Stimulated activated memory B cell treated with anti-CD40 and anti-IgM and Interleukin-4, amounts not matched to agents 10 μg/mL and 1 μg/mL and 100 μg/mL, for 72 hours (primary cell): Measurements from ENCODE around the gene EDEM3.

Experiments used
- ATAC-seq: fragments of 150-1000 bp; cut with Tn5 transposase; 2 replicates; pipeline ENCODE4 v1.10.0; 2021
- H3K27ac Mint-ChIP-seq: one replicate; pipeline ENCODE4 v1.8.0; 2022; ENCODE audit warnings: mild to moderate bottlenecking, mixed read lengths
- H3K27me3 Mint-ChIP-seq: one replicate; pipeline ENCODE4 v1.8.0; 2022; ENCODE audit warnings: mixed read lengths
- H3K36me3 Mint-ChIP-seq: one replicate; pipeline ENCODE4 v1.8.0; 2022; ENCODE audit warnings: mixed read lengths
- H3K4me1 Mint-ChIP-seq: one replicate; pipeline ENCODE4 v1.8.0; 2022; ENCODE audit warnings: mixed read lengths
- H3K4me3 Mint-ChIP-seq: one replicate; pipeline ENCODE4 v1.8.0; 2022; ENCODE audit warnings: mild to moderate bottlenecking, moderate library complexity, mixed read lengths
- H3K9me3 Mint-ChIP-seq: one replicate; pipeline ENCODE4 v1.8.0; 2022; ENCODE audit warnings: mixed read lengths

Gene EDEM3

GRCh38 chr1:184755226-184756065 lies 788 bp upstream of the EDEM3 start:
- peak overlapping the region; percentile 82 for H3K27ac Mint-ChIP-seq
- H3K4me1 Mint-ChIP-seq, result peaks cover 26% of the 10 kb centered on the region
- ATAC-seq, result peak; percentile 0
- peak overlapping the region; percentile 96 for H3K4me3 Mint-ChIP-seq
- no peaks in the 10 kb centered on the region for H3K36me3 Mint-ChIP-seq
- peaks cover 9% of the 10 kb centered on the region for H3K27me3 Mint-ChIP-seq
- no peaks in the 10 kb centered on the region for H3K9me3 Mint-ChIP-seq

DNA sequence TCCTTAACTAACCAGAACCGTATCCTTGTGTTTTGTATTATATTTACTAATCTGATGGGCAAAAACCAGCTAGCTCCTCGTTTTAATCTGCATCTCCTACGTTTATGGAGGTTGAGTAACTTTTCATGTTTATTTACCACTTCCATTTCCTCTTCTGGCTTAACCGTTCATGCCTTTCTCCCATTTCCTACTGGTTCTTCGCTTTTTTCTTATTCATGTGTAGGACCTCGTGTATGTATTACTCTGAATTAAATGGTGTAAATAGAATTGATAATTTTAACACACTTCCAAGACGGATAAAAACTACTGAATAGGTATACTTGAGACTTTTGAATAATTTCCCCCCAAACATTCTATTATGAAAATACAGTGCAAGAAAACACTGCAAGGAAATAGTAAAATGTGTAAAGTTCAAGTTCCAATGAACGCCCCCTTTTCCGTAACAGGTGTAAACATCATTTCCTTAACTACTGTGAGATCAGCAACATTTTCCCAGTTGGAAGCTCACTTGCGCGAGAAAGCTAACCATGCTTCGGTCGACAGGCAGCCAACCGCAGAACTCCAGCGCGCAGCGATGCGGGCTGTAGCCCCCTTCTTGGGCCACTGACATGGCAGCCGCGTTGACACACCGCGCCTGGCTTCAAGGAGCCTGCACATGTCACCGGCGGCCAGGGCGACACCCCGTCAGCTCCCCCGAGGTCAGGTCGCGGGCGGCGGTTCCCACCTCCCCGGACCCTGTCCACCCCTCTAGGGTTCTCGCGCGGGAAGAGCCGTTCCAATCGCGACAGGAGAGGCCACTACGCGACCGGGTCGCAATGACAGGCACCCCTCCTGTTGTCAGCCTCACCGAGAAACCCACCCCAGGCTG lies 816 bp downstream of the EDEM3 start:
- Mint-ChIP-seq H3K4me1 (peaks cover 26% of the 10 kb centered on the region), H3K36me3 (no peaks in the 10 kb centered on the region), H3K9me3 (no peaks in the 10 kb centered on the region), H3K27ac (peak overlapping the region; percentile 82), H3K27me3 (peaks cover 9% of the 10 kb centered on the region), H3K4me3 (peak overlapping the region; percentile 96)
- peak; percentile 2 for ATAC-seq

DNA sequence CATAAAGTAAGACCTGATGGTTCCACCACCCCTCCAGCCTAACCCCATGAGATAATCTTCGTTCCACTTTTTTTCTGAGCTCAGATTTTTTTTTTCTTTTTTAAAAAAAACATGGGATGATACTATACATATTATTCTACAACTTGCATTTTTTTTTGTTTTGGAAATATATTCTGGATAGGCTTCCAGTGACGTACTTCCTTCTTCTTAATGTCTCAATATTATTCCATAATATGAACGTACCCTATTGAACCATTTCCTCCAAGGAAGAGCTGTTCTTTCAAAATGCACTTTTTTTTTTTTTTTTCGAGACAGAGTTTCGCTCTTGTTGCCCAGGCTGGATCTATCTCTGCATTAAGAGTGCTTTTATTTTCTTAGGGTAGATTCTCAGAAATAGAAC lies 1.5 kb downstream of the EDEM3 start:
- H3K4me1 Mint-ChIP-seq, result peaks cover 26% of the 10 kb centered on the region
- no peak for ATAC-seq
- no peak overlapping the region for H3K4me3 Mint-ChIP-seq
- H3K36me3 Mint-ChIP-seq, result no peaks in the 10 kb centered on the region
- no peaks in the 10 kb centered on the region for H3K9me3 Mint-ChIP-seq
- H3K27me3 Mint-ChIP-seq, result peaks cover 9% of the 10 kb centered on the region
- peak overlapping the region; percentile 82 for H3K27ac Mint-ChIP-seq

DNA sequence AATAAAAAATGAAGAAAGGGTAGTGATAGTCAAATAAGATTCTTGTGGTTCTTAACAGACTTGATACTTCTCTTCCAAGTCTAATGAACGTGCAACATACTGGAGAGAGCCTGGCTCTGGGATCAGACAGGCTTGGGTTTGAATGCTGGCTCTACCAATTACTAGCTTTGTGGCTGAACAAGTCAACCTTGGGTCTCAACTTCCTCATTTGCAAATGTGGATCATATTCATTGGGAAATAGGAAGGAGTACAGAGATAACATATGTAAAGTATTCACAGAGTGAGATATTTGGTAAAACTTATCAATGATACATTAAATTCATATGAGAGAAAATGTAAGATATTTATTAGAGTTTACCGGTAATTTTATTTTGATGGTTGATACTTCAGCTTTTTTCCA lies 2.0 kb downstream of the EDEM3 start:
- Mint-ChIP-seq H3K27ac (no peak overlapping the region), H3K4me3 (no peak overlapping the region), H3K4me1 (peaks cover 26% of the 10 kb centered on the region), H3K36me3 (no peaks in the 10 kb centered on the region), H3K27me3 (peaks cover 9% of the 10 kb centered on the region), H3K9me3 (no peaks in the 10 kb centered on the region)
- ATAC-seq, result no peak

- no peak for ATAC-seq
- H3K27ac Mint-ChIP-seq, result no peak overlapping the region
- peaks cover 9% of the 10 kb centered on the region for H3K4me1 Mint-ChIP-seq
- peaks cover 6% of the 10 kb centered on the region for H3K36me3 Mint-ChIP-seq
- no peak overlapping the region for H3K4me3 Mint-ChIP-seq
- no peaks in the 10 kb centered on the region for H3K9me3 Mint-ChIP-seq
- no peaks in the 10 kb centered on the region for H3K27me3 Mint-ChIP-seq
Measured at GRCh38 chr1:184748740-184749139, 5.9 kb downstream of the EDEM3 start.

GRCh38 chr1:184747089-184747955 lies 7.3 kb downstream of the EDEM3 start:
- Mint-ChIP-seq H3K36me3 (peaks cover 6% of the 10 kb centered on the region), H3K4me3 (no peak overlapping the region), H3K9me3 (no peaks in the 10 kb centered on the region), H3K27me3 (no peaks in the 10 kb centered on the region), H3K4me1 (no peaks in the 10 kb centered on the region), H3K27ac (no peak overlapping the region)
- no peak for ATAC-seq

DNA sequence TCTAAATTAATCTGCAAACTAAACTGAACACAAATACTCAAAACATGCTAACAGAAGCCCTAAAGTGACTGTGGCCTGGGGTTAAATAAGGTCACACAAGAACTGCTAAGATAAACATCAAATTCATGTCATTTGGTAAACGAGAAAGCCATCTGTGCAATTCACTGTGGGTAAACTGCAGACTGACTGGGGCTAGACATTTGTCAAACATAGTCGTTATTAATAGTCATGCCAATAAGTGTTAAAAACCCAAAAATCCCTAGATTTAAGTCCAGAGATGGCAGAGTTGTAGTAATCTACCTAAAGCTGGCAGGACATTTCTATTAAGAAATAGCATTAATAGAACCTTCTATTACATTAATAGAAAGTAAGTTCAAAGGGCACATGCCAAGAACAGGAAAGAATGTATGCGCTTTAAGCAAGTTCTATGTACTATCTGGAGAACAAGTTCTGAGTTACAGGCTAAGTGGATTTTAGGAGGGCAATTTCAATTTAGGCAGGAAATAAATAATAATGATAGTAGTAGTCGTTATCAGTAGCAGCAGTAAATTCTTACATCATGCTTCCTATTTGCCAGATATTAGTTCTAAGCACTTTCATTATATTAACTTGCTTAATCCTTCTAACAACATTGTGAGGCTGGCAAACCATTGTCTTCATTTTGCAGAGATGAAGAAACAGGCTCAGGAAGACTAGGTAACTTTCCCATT lies 8.6 kb downstream of the EDEM3 start:
- Mint-ChIP-seq H3K9me3 (no peaks in the 10 kb centered on the region), H3K4me3 (no peak overlapping the region), H3K27ac (no peak overlapping the region), H3K27me3 (no peaks in the 10 kb centered on the region), H3K4me1 (no peaks in the 10 kb centered on the region), H3K36me3 (peaks cover 6% of the 10 kb centered on the region)
- ATAC-seq, result no peak

- no peak for ATAC-seq
- Mint-ChIP-seq H3K9me3 (no peaks in the 10 kb centered on the region), H3K36me3 (peaks cover 6% of the 10 kb centered on the region), H3K4me1 (no peaks in the 10 kb centered on the region), H3K27ac (no peak overlapping the region), H3K27me3 (no peaks in the 10 kb centered on the region), H3K4me3 (no peak overlapping the region)
Measured at GRCh38 chr1:184745110-184745509, 9.5 kb downstream of the EDEM3 start.

DNA sequence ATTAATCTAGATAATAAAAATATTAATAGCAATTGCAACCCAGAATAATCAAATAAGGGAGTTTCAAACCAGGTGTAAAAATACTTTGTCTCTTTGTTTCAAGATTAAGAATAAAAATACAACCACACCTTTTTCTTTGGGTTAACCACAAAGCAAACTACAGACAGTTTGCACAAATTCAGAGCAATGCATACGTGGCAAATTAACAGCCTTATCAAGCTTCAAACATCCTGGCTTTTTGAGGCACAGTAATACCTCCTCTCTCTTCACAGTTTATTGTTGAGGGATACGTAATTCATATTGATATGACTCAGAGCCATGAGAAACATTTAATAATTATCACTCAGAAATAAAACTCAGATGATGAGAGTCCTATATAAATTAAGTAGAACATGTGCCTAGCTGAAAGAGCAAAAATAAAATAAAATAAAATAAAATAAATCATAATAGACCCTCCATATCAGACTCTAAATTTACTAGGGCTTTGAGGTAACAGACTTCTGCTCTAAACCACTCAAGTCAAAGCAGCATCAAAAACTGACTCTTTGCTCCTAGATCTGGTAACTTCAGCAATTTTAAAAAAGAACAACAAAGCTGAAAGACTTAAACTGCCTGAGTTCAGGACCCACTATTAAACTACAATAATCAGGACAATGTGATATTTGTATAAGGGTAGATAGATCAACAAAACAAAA lies 11.4 kb downstream of the EDEM3 start:
- no peaks in the 10 kb centered on the region for H3K27me3 Mint-ChIP-seq
- no peaks in the 10 kb centered on the region for H3K4me1 Mint-ChIP-seq
- no peak for ATAC-seq
- no peak overlapping the region for H3K4me3 Mint-ChIP-seq
- no peak overlapping the region for H3K27ac Mint-ChIP-seq
- H3K36me3 Mint-ChIP-seq, result peaks cover 6% of the 10 kb centered on the region
- no peaks in the 10 kb centered on the region for H3K9me3 Mint-ChIP-seq

DNA sequence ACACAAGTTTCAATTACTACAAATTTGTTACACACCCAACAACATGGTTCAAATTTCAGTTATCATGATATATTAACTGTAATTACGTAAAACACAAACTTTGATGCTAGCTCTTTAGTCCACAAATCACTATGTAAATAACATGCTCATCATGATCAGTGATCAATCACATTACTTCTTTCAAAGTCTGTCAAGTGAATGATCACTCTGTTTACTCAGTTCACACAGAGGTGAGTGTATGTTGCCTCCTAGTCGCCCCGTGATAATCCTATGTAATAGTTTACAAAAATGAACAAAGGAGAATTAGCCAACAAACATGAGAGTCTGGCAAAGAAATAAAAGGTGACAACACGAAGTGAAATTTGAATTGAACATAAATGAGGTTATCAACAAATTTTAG lies 14.3 kb downstream of the EDEM3 start:
- Mint-ChIP-seq H3K9me3 (no peaks in the 10 kb centered on the region), H3K36me3 (peaks cover 18% of the 10 kb centered on the region), H3K27me3 (no peaks in the 10 kb centered on the region), H3K4me1 (peaks cover 7% of the 10 kb centered on the region), H3K27ac (no peak overlapping the region), H3K4me3 (no peak overlapping the region)
- no peak for ATAC-seq

DNA sequence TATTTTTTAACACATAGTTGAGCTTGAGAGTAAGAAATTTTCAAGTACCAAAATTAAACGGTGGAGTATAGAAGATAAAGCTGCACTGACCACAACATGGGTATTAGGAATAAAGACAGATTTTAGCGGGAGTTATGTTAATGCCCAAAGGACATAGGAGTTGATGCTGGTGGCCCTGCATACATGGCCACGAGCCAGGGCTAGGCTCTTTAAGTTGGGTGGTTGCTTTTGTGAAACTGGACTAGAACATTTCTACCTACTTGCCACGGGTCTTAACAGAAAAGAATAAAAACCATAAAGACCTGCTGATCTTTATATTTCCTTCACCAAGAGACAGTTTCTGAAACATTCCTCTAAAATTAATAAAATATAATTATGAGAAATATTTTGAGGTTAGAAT lies 14.9 kb downstream of the EDEM3 start:
- peaks cover 21% of the 10 kb centered on the region for H3K36me3 Mint-ChIP-seq
- no peaks in the 10 kb centered on the region for H3K9me3 Mint-ChIP-seq

GRCh38 chr1:184739070-184739469 lies 15.6 kb downstream of the EDEM3 start:
- H3K4me3 Mint-ChIP-seq, result no peak overlapping the region
- H3K4me1 Mint-ChIP-seq, result peaks cover 14% of the 10 kb centered on the region
- no peak overlapping the region for H3K27ac Mint-ChIP-seq
- H3K9me3 Mint-ChIP-seq, result no peaks in the 10 kb centered on the region
- H3K27me3 Mint-ChIP-seq, result no peaks in the 10 kb centered on the region
- ATAC-seq, result no peak
- peaks cover 18% of the 10 kb centered on the region for H3K36me3 Mint-ChIP-seq

More for the DNA sequence above, 14.9 kb downstream of the EDEM3 start:
- Mint-ChIP-seq H3K4me1 (peaks cover 13% of the 10 kb centered on the region), H3K4me3 (no peak overlapping the region), H3K27me3 (no peaks in the 10 kb centered on the region), H3K27ac (no peak overlapping the region)
- ATAC-seq, result no peak

DNA sequence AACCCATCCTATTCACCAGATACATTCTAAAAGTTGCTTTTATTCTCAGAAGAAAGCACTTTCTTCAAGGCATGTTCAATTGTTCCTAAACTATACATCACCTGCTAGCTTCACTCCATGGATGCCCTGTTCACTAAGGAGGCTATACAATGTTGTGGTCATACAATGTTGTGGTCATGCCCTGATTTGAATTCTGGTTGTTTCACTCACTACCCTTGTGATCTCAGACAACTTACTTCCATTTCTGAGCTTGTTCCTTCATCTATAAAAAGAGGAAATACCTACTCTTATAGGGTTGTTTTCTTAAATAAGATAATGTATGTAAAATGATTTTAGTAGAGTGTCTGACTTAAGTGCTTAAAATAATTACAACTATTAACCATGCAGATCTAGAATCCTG lies 19.7 kb downstream of the EDEM3 start:
- no peaks in the 10 kb centered on the region for H3K27me3 Mint-ChIP-seq
- no peak overlapping the region for H3K4me3 Mint-ChIP-seq
- H3K27ac Mint-ChIP-seq, result no peak overlapping the region
- H3K9me3 Mint-ChIP-seq, result no peaks in the 10 kb centered on the region
- H3K36me3 Mint-ChIP-seq, result peaks cover 39% of the 10 kb centered on the region
- no peak for ATAC-seq
- H3K4me1 Mint-ChIP-seq, result peaks cover 14% of the 10 kb centered on the region

- no peak overlapping the region for H3K27ac Mint-ChIP-seq
Measured at GRCh38 chr1:184724843-184725242, 29.8 kb downstream of the EDEM3 start.

More at GRCh38 chr1:184724843-184725242, 29.8 kb downstream of the EDEM3 start:
- Mint-ChIP-seq H3K4me1 (no peaks in the 10 kb centered on the region), H3K4me3 (no peak overlapping the region), H3K36me3 (peaks cover 23% of the 10 kb centered on the region), H3K27me3 (no peaks in the 10 kb centered on the region), H3K9me3 (no peaks in the 10 kb centered on the region)
- no peak for ATAC-seq
